Measurements from ENCODE around the gene HIPK2. TPM values are rescaled to one million over a fixed set of nuclear protein-coding genes. Genes with fewer than 3 reads are reported as not detected.

HIPK2 gene
- total RNA-seq, 6 donors from 2014 or later: 38.6 to 59.6 (median 45.9) TPM

- WGBS, 2 donors: 88 to 90% methylated on average over 7 to 9 of the region's 9 CpGs
- TF ChIP-seq POLR2AphosphoS5 (IDR thresholded peaks at IDR 0.05) (no peak), CTCF (IDR thresholded peaks at IDR 0.05) (no peak), EP300 (IDR thresholded peaks at IDR 0.05) (no peak), POLR2A (IDR thresholded peaks at IDR 0.05) (no peak)
- Histone ChIP-seq H3K36me3 (peaks cover 0 to 10% (median 0%) of the 10 kb centered on the region in 4 donors), H3K4me3 (no peak overlapping the region), H3K4me1 (peaks cover 43 to 77% (median 66%) of the 10 kb centered on the region in 4 donors), H3K9me3 (no peaks in the 10 kb centered on the region), H3K27me3 (no peaks in the 10 kb centered on the region), H3K27ac (peak overlapping the region in 3 of 4 donors; percentile 27 to 69 (median 51))
- ATAC-seq (ENCODE audit: low FRiP score in 2 of 2): no peak
- DNase-seq: no peak
Measured at GRCh38 chr7:139735912-139736595, 41.7 kb downstream of the HIPK2 start.

- ATAC-seq (ENCODE audit: low FRiP score in 2 of 2): no peak
- Histone ChIP-seq H3K36me3 (peaks cover 0 to 10% (median 0%) of the 10 kb centered on the region in 4 donors), H3K27ac (peak overlapping the region in 3 of 4 donors; percentile 27 to 69 (median 51)), H3K4me1 (peaks cover 43 to 77% (median 69%) of the 10 kb centered on the region in 4 donors), H3K4me3 (no peak overlapping the region), H3K9me3 (no peaks in the 10 kb centered on the region), H3K27me3 (no peaks in the 10 kb centered on the region)
- 81 to 90% methylated on average over 7 of the region's 7 CpGs for WGBS, 2 donors
- no peak for TF ChIP-seq POLR2AphosphoS5 (IDR thresholded peaks at IDR 0.05)
- TF ChIP-seq POLR2A (IDR thresholded peaks at IDR 0.05): no peak
- no peak for TF ChIP-seq CTCF (IDR thresholded peaks at IDR 0.05)
- no peak for TF ChIP-seq EP300 (IDR thresholded peaks at IDR 0.05)
- no peak for DNase-seq
Measured at GRCh38 chr7:139735466-139735865, 42.3 kb downstream of the HIPK2 start.

GRCh38 chr7:139734395-139734794, 43.4 kb downstream of the HIPK2 start:
- ATAC-seq (ENCODE audit: low FRiP score in 2 of 2): peak in 1 of 2 donors; percentile 79

GRCh38 chr7:139733751-139734150, 44.0 kb downstream of the HIPK2 start:
- 85 to 95% methylated on average over 7 of the region's 7 CpGs for WGBS, 2 donors
- H3K27ac ChIP-seq: peak overlapping the region; percentile 47 to 84 (median 76)
- H3K9me3 ChIP-seq: no peaks in the 10 kb centered on the region
- no peak for DNase-seq
- ATAC-seq (ENCODE audit: low FRiP score in 2 of 2): no peak
- H3K36me3 ChIP-seq: no peaks in the 10 kb centered on the region
- peaks cover 41 to 70% (median 65%) of the 10 kb centered on the region in 4 donors for H3K4me1 ChIP-seq
- H3K27me3 ChIP-seq: no peaks in the 10 kb centered on the region
- TF ChIP-seq EP300 (IDR thresholded peaks at IDR 0.05): no peak
- no peak for TF ChIP-seq POLR2A (IDR thresholded peaks at IDR 0.05)
- no peak for TF ChIP-seq CTCF (IDR thresholded peaks at IDR 0.05)
- no peak for TF ChIP-seq POLR2AphosphoS5 (IDR thresholded peaks at IDR 0.05)
- no peak overlapping the region for H3K4me3 ChIP-seq

More at GRCh38 chr7:139734395-139734794, 43.4 kb downstream of the HIPK2 start:
- Histone ChIP-seq H3K27ac (peak overlapping the region; percentile 47 to 84 (median 76)), H3K4me3 (no peak overlapping the region), H3K4me1 (peaks cover 41 to 74% (median 68%) of the 10 kb centered on the region in 4 donors), H3K27me3 (no peaks in the 10 kb centered on the region), H3K9me3 (no peaks in the 10 kb centered on the region), H3K36me3 (peaks cover 0 to 4% (median 0%) of the 10 kb centered on the region in 4 donors)
- TF ChIP-seq POLR2A (IDR thresholded peaks at IDR 0.05) (no peak), POLR2AphosphoS5 (IDR thresholded peaks at IDR 0.05) (peak; percentile 45 to 76), CTCF (IDR thresholded peaks at IDR 0.05) (no peak), EP300 (IDR thresholded peaks at IDR 0.05) (peak; percentile 79 to 97 (median 89))
- DNase-seq: no peak
- 83 to 88% methylated on average over 2 of the region's 2 CpGs for WGBS, 2 donors
